HG02798 (cell line): ENCODE measurements around the gene CAV3.

ENCODE experiments used
- ATAC-seq: cut with Tn5 transposase; IDR thresholded peaks from one replicate; pipeline ENCODE4 v1.9.1; 2021; ENCODE audit warnings: mild to moderate bottlenecking; ENCODE audit not compliant: unreplicated experiment, poor library complexity

Gene CAV3

DNA sequence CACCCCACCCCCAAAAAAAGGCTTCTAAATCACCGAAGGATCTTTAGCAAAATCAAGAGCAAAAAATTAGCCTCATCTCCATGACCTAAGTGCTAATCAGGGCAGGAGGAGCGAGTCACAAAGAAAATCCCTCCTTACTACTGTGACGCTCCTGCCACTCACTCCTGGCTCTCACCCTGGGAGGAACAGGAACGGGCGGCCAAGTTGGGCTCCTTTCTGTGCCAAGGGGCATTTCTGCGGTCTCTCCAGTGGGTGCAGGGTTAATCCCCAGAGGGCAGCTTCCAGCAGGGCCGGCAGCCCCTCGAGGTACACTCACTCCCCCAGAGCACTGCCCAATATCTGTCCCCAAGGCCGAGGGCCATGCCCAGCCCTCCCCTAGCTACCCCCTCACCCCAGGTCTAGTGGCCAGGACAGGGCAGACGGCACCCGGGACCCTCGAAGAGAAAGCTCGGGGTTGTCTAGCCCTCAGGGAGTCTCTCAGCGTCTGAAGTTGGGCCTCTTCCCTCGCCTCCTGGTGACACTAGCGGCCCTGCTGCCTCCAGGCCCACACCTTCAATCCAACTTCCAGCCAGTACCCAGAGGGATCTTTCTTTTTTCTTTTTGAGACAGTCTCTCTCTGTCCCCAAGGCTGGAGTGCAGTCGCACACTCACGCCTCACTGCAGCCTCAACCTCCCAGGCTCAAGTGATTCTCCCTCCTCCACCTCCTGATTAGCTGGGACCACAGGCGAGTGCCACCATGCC is 706 bp downstream of the CAV3 start:
- ATAC-seq, result no peak

DNA sequence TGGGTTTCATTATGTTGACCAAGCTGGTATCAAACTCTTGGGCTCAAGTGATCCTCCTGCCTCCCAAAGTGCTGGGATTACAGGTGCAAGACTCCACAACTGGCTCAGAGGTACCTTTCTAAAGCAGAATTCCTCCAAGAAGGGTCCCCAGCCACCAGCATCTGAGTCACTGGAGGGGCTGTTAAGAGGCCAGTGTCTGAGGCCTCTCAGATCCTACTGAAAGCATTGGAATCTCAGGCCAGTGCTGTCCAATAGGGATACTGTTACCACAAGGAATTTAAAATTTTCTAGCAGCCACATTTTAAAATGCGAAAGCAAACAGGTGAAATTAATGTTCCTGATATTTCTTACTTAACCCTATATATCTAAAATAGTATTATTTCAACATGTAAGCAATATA is 1.3 kb downstream of the CAV3 start:
- ATAC-seq, result no peak

DNA sequence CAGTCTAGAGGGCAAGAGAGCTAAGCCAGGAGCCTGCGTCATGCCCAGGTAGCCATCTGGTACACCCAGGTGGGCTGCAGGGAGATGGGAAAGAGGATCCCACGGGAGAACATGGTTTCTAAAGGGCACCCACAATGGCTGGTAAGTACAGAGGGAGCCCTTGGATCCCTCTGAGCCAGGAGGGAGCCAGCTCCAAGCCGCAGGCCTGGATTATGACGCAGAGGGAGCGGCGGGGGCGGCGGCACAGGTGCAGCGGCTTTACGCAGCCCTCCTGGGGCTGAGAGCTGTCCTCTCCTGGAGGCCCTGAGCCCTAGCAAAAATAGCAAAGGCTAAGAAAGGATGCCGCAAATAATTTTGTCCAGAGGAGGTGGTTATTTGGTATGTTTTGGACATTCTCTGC is 2.8 kb downstream of the CAV3 start:
- no peak for ATAC-seq

DNA sequence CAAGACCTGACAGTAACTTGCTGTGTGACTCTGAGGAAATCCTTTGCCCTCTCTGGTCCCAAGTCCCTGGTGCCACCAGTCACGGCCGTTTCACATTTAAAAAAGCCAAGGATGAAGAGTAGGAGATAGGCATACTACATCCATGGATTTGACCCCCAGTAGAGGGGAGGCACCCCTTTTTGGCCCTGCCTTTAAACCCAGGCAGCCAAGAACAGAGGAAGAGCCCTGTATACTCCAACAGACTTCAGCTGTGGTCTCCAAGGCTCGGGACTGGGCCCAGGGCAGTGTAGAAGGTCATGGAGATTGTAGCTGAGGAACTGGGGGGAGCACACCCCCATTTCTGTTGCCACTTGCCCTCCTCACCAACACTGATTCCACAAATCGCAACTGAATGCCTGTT is 3.7 kb downstream of the CAV3 start:
- ATAC-seq, result no peak

DNA sequence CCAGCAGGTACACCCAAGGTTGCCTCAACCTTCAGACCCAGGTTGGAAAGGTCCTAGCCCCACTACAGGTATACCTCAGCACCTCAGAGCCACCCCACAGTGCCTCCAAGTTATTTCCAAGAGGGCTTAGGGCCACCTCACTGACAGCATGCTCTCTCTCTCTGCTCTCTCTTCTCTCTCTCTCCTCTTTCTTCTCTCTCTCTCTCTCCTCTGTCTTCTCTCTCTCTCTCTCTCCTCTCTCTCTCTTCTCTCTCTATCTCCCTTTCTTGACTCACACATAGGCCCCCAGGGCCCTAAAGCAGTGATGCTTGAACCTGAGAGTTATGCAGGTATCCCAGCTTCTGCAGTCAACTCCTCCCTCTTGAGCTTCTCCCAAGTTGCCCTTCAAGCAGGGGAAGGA is 4.2 kb downstream of the CAV3 start:
- ATAC-seq, result no peak

DNA sequence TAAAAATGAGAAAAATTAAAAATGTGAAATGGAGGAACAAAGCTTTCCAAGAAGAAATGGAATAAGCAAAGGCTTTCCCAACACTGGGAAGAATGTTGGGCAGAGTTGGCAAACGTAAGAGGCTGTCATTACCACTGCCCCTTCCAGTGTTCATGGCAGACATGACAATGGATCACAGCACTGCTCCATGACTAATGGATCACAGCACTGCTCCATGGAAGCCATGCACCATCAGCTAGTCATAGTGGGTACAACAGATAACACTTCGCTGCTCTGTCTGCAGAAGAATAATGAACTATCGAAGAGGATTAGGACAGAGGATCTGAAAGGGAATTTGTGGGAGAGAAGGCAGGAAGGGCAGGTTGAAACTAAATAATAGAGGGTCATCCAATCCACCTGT is 5.0 kb downstream of the CAV3 start:
- ATAC-seq, result no peak

DNA sequence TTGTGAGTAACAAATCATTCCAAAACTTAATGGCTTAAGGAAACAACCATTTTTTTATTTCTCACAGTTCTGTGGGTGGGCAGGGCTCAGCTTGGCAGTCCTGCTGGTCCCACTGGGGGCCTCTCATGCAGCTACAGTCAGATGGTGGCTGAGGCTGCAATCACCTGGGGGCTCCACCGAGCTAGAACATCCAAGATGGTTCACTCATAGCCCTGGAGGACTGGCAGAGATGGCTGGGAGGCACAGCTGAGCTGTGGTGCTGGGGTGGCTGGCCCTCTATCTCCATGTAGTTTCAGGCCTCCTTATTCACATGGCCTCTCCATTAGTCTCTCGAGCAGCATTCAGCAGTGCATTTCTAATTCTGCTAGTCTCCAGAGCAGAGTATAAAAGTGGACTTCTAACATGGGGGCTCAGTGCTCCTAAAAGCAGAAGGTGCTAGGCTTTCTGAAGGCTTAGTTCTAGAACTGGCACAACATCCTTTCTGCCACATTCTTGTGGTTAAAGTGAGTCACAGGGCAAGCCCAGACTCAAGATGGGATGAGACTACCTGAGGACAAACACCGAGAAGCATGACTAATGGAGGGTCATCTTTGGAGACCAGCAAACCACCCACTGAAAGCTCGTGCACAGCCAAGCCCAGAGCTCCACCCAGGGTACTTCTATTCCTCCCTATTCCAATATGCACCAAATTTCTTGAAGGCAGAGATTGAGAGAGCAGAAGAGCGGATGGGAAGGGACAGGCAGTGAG is 6.3 kb downstream of the CAV3 start:
- no peak for ATAC-seq

DNA sequence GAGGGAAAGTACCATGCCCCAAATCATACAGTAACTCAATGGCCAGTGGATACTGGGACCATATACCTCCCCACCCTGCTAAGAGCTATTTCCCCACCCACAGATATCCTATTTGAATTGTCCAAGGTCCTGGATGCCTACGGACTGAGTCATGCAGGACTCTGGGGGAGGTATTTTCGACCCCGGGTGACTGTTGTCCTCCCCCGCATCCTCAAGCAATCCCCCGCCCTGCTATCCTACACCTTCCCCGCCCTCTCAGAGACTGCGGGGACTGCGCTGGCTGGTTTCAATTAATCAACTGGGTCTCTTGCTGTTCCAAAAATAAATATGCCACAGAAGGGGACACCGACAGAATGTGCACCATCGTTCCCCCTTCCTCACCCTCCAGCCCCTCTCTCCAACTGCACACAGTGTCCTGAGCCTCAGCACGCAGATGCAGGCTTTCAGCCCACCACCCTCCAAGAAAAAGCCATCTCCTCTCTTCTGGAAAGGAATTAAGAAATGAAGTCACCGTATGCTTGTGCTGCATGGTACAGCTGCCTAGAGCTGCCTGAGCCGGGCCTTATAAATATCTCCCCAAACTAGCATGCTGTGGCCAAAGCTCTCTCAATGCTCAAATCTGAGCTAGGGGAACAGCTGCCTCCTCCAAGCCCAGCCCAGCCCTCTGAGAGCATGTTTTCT is 8.1 kb downstream of the CAV3 start:
- no peak for ATAC-seq

DNA sequence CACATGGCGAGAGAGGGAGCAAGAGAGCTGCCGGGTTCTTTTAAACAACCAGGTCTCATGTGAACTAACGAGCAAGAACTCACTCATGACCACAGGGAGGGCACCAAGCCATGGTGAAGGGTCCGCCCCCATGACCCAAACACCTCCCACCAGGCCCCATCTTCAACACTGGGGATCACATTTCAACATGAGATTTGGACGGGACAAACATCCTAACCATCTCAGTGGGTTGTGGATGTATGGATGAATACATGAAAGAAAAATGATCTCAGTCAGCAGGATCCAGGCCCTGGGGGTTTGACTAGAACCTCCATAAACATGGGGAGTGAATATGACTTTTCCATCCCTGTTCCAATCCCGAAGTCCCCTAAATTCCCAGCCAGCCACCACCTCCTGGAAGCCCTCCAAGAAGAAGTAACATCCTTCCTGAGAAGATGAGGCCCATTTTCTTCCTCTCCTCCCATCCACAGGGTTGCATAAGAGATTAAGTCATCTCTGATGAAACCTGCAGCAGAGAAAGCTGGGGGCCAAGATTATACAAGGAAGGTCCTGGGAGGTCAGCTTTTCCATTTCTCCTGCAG is 9.5 kb downstream of the CAV3 start:
- no peak for ATAC-seq

DNA sequence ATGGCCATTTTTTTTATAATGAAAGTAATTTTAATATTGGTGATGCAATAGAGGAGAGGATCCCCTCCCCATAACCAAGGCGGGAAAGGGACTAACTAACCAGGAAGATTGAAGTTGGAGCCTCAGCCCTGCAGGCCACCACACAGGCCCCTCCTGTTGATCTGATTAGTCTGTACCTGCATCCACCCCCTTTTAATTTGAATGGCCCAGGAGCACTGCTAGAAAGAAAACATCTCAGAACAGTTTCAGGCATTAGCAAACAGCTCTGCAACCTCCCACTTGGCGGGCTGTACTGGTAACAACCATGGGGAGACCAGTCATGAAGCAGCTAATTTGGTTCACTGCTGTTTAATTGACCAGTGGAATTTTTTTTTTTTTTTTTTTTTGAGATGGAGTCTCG is 10.3 kb downstream of the CAV3 start:
- no peak for ATAC-seq

DNA sequence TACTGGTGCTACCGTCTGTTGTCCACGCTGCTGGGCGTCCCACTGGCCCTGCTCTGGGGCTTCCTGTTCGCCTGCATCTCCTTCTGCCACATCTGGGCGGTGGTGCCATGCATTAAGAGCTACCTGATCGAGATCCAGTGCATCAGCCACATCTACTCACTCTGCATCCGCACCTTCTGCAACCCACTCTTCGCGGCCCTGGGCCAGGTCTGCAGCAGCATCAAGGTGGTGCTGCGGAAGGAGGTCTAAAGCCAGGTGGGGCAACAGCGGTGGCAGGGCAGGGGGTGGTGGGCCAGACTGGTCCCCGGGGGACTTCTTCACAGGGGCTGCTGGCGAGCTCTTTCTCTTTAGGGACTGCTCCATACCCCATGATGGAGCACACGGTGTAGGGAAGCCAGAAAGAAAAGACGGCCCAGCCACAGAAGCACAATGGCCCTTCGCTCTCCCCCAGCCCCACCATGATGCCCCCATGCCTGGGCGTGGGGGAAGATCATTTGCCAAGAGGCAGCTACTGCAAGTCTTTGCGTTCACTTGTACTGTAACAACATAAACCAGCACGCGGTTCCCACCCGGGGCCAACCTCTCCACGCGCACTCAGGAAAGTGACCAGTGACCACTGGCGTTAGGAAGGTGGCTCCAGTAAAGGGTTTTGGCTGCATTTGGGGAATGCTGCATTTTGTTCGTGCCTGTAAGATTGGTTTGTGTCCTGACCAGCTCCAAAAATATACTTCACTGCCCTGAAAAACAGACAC is 12.2 kb downstream of the CAV3 start:
- no peak for ATAC-seq

DNA sequence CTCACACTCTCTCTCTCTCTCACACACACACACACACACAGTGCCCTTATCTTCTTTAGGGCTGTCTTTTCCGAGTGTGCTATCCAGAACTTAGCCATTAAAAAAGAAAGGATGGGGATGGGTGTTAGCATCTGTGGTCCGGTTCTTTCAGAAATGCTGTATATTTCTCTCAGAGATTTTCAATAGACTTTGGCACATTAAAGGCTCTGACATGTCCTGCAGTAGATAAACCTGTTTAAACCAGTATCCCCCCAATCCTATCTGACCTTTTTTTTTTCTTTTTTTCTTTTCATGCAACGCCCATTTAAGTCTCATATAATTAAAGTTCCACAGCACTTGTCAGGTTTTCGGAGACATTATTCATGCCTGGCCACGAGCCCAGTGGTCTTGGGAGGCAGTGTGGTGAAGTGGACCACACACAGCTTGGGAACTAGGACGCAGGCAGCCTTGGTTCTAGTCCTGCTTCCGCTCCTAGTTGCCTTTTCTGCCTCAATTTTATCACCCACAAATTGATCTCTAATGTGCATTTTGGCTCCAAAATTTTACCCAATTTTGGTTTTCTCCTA is 13.3 kb downstream of the CAV3 start:
- no peak for ATAC-seq

DNA sequence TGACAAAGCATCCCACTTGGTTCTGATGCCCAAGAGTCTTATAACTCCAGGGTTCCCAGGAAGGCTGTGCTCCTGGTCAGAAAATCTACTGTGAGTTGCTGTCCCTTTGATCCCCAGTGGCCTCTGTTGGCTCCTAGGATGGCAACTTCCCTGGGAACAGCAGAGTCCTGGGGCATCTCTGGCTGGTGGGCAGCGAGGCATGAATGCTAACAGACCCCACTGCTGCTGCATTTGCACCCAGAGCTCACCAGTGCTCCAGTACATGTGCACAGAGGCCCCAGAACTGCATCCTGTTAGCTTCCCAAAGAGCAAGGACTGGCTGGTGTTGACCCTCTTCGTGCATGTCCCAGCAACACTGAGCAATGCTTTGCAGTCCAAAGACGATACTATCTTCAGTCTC is 15.7 kb downstream of the CAV3 start:
- no peak for ATAC-seq

DNA sequence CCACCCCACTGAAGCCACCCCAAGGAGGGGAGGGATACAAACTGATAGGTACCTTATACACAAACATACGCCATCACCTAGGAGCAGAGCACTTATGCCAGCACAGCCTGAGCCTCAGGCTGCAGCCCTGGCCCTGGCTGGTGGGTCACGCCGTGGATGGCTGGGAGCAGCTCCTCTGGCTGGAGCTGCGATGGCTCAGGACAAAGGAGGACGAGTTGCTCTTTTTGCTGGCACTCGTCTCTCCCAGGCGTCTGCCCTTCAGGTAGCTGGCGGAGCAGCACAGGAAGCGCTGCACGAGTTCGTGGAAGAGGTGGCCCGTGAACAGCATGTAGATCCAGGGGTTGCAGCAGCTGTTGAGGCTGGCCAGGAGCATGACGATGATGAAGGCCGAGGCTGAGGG is 19.2 kb downstream of the CAV3 start:
- ATAC-seq, result no peak

DNA sequence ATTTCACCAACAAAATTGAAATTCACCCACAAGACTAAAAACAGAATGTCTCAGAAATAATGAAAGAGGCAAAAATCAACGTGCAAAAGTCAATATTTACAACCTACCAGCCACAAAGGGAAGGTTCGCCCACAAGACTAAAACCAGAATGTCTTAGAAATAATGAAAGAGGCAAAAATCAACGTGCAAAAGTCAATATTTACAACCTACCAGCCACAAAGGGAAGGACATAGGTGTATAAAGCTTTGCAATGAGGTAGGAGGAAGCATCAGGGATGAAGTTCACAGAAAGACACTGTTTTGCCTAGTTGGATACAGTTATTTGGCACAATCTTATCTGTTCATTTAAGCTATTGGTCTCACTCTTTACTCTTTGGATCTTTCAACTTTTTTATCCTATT is 21.5 kb downstream of the CAV3 start:
- ATAC-seq, result no peak

DNA sequence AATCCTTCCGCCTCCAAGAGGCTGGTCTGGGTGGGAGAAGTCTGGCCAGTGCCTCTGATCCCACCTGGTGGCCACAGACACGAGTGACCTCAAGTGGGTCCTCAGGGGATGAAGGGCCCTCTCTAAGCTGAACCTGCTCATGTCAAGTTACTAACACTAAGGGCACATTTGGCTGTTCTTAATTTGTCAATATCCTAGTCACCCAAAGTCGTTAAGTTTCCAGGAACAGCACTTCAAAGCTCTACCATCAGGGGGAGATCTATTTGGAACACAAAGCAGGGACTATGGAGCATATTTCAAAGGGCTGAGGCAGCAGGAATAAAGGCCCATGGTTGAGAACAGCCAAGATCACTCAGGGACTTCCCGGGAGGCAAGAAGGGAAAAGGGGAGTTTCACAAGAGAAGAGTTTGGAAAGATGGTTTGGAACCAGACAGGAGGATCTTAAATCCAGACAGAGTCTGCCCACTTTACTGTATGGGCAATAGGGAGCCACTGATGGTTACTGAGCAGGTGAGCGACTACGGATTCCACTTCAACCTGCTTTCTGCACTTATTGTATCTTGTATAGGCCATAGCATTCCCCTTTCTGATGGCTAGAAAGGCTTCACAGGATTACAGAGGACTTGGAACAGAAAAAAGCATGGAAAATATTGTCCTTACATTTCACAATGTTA is 22.1 kb downstream of the CAV3 start:
- no peak for ATAC-seq

DNA sequence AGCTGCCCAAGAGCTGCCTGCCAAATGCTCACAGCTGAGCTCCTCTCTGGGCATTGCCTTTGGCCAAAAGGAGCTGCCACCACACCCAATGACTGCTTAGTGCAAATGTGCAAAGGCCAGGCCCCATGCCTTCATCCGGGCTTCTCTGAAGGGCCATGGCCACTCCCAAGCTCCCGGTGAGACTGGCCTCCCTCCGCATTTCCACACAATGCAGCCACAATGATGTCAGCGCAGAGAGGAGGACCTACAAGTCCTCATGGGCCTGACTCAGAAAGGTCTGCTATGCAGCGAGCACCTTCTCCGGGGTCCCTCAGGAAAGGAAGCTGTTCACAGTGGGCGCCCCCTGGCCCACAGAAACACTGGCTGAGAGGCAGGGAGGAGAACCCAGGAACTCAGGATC is 23.1 kb downstream of the CAV3 start:
- ATAC-seq, result no peak

DNA sequence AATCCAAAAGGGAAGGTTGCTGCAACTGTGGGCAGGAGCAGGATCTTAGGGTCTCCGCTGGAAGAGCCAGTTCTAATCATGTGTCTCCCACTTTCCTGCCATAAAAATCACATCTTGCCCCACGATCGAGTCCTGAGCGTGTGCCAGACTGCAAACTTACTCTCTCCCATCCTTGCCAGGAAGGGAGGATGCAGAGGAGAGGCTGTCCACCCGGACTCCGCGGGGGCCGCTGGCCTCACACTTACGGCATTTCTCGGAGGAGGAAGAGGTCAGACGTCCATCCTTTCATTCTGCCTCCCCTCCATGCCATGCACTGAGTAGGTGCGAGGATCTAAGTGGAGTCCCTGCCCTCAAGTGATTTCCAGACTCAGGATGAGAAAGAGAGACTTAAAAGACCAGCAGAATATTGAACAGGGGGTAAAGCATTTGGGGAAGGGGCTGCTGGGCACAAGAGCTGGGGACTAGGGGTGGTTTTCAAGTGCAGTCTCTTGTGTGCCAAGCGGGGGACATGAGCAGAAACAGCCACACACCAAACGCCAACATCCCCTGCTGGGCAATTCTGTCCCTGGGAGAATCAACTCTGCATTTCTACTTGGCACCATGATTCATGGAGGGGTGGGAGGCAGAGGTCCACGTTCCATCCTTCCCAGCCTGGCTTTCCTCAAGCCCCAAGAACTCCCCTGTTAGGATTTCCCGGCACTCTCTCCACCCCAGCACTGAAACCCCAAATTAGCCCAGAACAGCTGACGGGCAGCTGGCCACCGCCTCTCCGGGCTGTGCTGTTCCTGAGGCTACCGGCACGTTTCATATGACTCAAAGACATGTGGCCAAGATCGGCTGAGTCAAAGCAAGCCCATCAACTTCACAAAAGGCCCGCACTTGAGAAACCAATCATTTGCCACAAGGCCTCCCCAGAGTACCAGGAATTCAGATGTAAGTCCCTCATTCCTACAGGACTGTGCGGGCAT is 24.2 kb downstream of the CAV3 start:
- ATAC-seq, result peak; percentile 65
